ENCODE results near the gene ABCB4.

- TF ChIP-seq CTCF (optimal IDR thresholded peaks at IDR 0.05 in 1 of 3, IDR thresholded peaks at IDR 0.05 in 1 of 3, conservative IDR thresholded peaks at IDR 0.05 in 1 of 3; ENCODE audit: extremely low read depth in 1 of 3, insufficient read depth in 2 of 3, low read length in 3 of 3): no peak
- TF ChIP-seq EZH2 (IDR thresholded peaks at IDR 0.05; ENCODE audit: low read length): no peak
Observed at GRCh38 chr7:87456247-87456646, 19.2 kb downstream of the ABCB4 start.

All from keratinocyte (primary cell).